GM18499 (cell line): Measurements from ENCODE around the gene AGR3.
"Not testable (repeated sequence)": the region's sequence is repeated elsewhere in the genome, so short reads cannot be mapped to it uniquely, and the experiment has no call there.

Experiments used
- ATAC-seq: cut with Tn5 transposase; IDR thresholded peaks from one replicate; pipeline ENCODE4 v1.9.1; 2021; ENCODE audit warnings: moderate number of reproducible peaks; ENCODE audit not compliant: insufficient read depth, unreplicated experiment

The AGR3 gene

DNA sequence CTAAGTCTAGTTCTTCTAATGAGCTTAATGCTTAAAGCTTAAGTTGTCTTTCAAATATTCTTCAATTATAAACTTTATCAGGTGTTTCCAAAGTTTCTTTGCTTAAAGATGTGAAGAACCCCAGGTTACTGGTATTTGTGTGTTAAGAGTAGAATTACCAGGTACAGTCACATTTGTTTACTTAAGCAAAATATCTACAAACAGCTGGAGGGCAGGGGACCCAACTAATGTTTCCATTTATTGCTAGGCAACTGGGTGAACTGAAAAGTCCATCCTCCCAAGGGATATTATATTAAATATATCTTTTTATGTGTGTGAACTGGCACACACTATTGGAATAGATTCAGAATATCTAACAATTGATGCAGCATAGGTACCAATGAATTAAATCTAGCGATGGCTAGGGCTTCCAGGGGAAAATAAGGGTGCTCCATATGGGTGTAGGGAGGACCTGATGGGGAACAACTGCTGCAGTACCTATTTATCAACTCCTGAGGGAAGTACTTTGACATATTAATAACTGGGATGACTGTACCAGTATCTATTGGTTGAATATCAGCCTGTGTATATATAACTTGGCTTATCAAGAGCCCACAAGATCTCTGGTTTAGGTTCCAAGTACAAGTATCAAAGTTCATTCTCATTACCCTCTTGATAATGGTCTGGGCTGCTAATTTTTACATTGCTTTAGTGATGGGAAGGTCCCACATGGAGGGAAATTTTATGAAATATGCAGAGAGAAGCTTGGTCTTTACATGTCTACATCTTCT, 10.3 kb upstream of the AGR3 start:
- ATAC-seq, result no peak

DNA sequence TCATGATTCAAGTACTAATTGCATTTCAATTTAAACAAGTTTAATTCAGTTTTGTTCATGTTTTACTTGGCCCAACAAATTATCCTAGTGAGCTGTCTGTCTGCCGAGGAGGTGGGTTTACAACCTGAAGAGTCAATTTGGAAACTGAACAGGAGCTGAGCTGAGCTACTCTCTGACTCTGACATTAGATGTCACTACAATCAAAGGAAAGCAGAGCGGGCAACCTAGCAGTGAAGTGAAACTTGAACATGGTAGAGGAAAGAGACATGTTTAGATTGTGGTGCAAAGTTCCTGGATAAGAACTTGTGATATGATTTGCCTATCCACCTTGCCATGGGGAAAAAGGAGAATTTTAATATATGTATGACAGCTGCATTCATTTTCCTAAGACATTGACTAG, 9.6 kb upstream of the AGR3 start:
- ATAC-seq, result no peak

DNA sequence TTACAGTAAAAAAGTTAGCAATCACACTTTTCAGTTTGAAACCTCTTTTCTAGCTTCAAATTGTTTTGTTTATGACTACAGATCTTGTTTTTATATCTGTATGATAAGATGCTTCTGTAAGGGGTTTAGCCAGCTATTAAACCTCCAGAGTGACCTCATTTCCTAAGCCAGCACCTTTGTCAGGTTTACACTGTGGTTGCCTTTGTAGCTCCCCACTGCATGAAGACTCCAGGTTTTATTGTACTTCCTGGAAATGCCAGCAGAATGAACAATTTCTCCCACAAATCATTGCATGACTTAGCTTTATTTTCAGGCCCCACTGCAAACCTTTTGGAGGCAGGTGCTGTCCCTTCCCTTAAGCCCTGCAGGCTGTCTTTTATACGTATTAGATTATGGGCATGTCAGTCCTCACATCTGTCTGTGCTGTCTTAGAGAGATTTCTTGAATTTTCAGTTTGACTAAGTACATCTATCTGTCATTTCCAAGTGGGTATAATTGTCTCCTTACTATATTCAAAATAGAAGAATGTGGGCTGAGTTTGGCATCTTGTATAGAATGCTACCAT, 8.2 kb upstream of the AGR3 start:
- ATAC-seq, result no peak

DNA sequence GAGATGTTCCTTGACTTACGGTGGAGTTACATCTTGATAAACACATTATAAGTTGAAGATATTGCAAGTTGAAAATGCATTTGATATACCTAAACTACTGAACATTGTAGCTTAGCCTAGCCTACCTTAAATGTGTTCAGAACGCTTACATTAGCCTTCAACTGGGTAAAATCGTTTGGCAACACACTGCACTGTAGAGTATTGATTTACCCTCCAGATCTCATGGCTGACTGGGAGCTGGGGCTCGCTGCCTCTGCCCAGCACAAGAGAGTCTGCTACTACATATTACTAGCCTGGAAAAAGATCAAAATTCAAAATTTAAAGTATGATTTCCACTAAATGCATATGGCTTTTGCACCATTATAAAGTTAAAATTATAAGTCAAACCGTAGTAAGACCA, 7.5 kb upstream of the AGR3 start:
- no peak for ATAC-seq

DNA sequence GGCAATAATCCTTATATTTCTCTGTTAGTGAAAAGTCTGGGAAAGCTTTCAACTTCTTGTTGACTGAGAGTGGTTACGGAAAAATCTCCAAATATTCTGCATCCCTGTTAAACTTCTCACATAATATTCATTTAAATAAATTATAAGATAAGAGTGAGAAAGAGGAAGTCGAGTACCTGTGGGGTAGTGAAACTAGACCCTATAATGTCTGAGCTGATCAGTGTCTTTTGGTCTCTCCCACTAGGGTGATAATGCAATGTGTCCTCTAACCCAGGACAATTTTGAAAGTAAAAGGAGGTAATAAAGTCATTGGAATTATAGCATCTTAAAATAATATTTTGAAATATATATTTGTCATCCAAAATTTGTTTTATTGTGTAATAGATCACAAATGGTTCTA, 2.1 kb upstream of the AGR3 start:
- no peak for ATAC-seq

DNA sequence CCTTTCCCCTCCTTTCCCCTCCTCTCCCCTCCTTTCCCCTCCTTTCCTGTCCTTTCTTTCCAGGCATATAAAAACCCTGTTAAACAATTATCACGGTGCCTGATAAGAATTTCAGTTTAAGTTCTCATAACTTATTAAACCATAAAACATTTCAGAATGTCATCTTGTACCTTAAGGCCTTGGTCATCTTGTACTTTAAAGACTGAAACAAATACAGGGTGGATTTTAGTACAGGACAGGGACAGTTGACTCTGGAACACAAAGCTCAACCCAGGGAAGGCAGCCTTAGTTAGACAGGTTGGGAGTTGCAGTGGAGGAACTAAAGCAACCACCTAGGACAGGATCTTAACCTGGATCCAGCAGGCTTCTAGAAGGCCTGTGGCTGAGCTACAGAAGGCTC, 1.2 kb downstream of the AGR3 start:
- no peak for ATAC-seq

DNA sequence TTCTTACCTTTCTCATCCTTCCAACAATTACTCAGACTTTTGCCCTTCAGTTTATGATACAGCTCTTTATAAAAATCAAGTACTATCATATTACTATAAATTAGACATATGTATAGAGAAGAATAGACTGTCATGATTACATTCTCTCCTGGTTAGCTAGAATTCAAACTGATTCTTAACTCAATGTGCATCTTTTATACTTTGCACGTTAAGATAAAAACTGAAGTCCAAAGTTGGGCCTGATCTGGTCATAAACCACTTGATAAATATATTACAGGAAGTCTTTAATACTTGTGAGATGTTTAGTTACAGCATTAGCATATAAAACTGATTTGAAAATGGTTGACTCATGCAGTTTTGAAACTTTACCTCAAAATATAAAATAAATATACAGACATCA, 2.6 kb downstream of the AGR3 start:
- no peak for ATAC-seq

DNA sequence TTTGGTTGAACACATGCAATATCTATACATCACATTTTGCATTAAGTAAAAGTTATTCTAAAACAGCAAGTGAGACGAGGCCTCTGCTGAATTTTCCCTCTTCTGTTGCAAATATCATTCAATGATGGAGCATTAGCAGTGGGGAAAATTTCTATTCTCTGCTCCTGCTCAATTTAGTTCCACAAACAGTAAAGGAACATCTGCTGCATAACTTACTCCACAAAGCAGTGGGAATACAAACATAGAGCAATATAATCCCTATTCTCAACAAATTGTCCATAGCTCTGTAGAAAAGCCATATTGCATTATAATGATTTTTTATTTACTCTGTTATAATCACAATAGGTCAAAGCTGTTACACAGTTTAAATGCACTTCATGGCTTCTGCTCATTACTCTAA, 5.9 kb downstream of the AGR3 start:
- no peak for ATAC-seq

DNA sequence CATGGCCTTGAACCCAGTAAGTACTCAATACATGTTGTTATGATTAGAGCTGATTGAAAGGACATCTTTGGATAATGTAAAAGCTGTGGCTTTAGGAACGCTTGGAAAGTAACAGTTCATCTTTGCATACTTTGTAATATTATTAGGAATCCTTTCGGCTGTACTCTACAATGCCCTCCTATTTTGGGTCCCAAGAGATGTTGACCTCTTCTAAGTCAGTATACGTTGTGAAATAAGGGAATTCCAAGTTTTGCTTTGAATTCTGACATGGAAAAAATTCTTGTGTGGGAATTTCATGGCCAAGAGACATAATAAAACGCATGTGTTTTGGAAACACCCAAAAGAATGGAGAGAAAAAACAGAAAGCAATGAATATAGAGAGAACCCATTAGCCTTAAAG, 7.7 kb downstream of the AGR3 start:
- ATAC-seq, result no peak

DNA sequence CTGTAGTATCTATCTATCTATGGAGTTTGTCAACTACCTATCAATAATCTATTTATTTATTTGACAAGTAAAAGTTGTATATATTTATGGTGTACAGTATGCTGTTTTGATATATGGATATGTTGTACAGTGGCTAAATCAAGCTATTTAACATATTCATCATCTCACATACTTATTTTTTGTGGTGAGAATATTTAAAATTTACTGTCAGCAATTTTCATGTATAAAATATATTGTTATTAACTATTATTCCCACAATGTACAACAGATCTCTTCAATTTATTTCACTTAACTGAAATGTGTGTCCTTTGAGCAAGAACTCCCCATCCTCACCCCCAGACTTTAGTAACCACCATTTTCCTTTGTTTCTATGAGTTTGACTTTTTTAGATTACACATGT, 14.5 kb downstream of the AGR3 start:
- no peak for ATAC-seq

DNA sequence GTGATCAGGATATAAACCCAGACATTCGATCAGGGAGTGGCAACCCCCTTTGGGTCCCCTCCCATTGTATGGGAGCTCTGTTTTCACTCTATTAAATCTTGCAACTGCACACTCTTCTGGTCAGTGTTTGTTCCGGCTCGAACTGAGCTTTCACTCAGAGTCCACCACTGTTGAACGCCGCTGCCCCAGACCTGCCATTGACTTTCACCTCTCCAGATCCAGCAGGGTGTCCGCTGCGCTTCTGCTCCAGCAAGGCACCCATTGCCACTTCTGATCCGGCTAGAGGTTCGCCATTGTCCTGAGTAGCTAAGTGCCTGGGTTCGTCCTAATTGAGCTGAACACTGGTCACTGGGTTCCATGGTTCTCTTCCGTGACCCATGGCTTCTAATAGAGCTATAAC, 28.6 kb downstream of the AGR3 start:
- not testable (repeated sequence) for ATAC-seq

DNA sequence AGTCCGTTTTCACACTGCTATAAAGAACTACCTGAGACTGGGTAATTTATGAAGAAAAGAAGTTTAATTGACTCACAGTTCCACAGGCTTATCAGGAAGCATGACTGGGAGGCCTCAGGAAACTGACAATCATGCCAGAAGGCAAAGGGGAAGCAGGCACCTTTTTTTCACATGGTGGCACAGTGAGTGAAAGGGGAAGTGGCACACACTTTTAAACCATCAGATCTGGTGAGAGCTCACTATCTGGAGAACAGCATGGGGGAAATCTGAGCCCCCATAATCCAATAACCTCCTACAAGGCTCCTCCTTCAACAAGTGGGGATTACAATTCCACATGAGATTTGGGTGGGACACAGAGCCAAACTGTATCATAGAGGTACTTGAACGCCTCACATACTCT, 30.0 kb downstream of the AGR3 start:
- no peak for ATAC-seq

DNA sequence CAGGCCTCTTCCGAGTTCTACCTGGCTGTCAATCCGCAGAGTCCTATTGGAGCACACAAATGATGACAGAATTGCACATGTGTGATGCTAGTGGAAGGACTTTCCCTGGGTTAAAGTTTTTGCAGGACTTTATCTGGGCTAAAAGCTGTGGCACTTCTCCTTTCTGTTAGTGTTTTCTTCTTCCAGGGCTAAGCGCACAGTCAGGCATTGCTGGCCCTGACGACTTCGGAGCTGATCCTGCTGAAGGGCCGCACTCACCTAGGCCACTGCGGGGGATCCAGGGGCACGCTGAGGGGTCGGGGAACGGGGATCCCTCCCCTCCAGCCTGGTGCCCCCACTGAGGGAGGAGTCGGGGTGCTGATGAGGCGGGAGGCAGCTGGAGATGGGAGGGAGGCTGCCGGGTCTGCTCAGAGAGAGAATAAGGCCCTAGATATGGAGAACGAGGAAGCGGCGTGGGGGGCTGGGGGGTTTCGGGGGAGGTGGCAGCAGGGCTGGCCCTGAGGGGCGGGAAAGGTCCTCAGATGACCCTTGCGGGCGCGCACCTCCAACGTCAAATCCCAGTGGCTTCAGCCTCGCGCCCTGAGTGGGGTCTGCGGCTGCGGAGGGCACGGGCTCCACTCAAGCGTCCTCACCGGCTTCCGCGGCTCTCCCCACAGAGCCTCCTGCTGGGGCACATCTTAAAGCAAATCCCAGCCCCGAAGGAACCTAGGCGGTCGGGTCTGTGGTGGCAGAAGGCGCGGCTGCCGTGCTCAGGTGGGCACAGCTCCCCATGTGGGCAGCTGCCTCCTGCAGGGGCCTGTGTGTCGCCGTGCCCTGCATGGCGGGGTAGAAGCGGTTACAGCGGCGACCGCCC, 30.9 kb downstream of the AGR3 start:
- no peak for ATAC-seq

DNA sequence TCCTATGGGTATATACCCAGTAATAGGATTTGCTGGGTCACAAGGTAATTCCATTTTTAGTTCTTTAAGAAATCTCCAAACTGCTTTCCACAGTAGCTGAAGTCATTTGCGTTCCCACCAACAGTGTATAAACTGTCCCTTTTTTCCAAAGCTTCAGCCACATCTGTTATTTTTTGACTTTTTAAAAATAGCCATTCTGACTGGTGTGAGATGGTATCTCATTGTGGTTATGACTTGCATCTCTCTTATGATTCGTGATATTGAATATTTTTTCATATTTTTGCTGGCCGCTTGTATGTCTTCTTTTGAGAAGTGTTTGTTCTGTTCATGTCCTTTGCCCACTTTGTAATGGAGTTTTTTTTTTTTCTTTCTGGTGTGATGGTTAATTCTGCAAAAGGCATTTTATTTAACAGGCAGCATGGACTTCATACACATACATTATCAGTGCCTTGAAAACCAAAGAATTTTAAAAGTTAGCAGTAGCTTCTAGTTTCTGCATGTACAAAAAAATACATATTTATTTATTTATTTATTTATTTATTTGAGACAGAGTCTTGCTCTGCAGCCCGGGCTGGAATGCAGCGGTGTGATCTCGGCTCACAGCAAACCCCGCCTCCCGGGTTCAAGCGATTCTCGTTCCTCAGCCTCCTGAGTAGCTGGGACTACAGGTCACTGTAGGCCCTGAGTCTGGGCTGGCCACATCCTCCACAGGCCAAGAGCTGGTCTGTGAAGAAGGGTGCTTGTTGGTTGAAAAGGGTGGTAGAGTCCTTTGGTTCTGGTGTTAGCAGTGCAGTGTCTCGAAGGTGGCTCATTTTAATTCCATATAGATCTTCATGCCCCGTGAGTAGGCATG, 32.3 kb downstream of the AGR3 start:
- ATAC-seq, result no peak

DNA sequence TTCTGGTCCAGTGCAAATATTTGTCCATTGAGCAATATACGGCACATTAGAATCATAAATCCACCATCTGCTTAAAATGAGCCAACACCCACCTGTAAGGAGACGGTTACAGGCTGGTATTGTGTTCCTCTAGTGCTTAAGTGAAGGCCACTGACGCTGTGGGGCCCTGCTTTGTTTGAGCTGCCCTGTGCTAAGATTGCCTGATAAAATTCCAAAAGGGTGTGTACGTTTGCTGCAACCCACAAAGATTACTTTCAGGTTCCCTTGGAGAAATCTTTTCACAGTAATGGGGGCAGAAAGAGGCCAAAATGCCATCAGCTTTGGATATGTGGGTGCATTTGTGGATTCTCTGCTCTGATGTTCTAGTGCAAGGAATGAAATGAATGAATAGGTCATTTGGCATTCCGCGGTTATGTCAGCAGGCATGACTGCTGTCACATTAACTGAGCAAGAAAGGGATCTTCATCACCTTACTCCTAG, 34.4 kb downstream of the AGR3 start:
- no peak for ATAC-seq

DNA sequence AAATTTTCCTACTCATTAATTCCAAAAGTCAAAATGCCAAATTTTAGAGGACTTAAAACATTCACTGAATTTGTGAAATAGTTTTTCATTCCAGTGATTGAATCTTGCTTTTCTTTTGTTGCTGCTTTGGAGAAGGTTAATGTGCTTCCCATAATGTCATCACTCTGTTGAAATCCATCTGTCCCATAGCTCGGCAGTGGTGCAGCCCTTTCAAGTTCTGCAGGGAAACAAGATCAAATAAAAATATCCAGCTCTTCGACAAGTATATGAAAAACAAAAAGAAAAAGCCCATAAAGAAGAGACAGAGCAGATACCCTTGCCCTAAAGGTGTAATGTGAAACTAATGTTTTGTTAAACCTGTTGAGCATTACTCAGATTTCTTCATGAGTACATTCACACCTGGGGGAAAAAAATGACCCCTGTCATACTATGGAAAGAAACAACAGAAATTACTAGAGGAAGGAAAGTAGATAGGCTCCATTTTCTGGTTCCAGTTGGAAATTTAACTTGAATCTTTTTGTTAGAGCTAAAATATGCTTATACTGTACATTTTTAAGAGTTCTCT, 35.1 kb downstream of the AGR3 start:
- ATAC-seq, result no peak

DNA sequence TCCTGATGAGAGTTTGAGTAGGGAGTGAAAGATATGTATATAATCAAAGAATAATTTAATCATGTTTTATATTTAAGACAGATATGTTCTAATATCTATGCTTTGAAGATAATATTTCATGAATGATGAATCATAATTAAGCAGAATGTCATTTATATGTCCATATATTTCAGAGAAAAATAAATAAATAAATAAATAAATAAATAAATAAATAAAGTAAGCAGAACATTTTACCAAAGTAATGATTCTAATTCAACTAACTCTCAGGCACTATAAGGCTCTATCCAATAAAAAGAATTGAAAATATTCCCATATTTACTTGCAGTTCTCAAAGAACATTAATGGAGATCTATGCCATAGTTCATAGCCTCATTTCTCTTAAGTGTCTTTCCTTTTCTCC, 36.0 kb downstream of the AGR3 start:
- ATAC-seq, result no peak

DNA sequence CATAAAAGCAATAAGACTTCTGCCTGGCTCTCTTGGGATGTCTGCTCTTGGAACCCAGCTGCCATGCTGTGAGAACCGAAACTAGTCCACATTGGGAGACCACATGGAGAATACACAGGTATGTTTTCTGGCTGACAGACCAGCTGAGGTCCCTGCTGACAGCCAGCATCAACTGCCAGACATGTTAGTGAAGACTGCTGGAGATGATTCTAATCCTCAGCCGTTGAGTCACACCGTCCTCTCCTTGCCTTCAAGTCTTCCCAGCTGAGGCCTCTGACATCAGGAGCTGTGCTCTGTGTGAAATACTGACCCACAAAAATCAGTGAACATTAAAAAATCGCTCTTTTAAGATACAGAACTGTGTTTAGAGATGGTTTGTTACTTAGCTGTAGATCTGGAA, 40.1 kb downstream of the AGR3 start:
- no peak for ATAC-seq

DNA sequence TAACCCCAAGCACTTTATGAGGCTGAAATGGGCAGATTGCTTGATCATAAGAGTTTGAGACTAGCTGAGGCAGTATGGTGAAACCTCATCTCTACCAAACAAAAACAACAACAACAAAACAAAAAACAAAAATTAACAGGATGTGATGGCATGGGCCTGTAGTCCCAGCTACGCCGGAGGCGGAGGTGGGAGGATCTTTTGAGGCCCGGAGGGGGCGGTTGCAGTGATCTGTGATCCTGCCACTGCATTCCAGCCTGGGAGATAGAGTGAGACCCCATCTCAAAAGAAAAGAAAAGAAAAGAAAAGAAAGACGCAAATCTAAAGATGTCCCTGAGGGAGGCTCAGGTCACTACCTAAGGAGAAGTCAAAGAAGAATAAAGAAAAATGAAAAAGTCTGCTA, 41.7 kb downstream of the AGR3 start:
- no peak for ATAC-seq

DNA sequence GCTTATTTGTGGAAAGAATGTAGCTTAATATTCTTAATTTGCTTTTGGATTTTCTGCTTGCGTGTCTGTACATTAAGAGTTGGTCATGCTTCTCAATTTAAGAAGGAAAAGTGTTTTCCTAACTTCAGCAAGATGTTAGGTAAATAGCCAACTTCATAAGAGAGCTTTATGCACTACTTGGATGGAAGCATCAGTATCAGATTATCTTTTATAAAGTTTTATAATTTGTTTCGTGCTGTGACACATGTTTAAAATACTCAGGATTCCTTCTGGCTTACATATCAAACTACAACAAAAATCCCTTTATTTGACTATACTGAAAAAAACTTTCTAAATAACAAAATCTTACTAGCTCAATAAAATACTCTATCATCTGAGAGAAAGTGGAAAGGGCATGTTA, 42.1 kb downstream of the AGR3 start:
- ATAC-seq, result no peak
